IMR-90 (cell line): Measurements from ENCODE around the gene ULK2.

Experiments
- CEBPB ChIP-seq: IDR thresholded peaks from 2 replicates; pipeline ENCODE4 v1.6.1; 2012; ENCODE audit warnings: low read depth, low read length, improper control_type of control experiment
- CHD1 ChIP-seq: IDR thresholded peaks from 2 replicates; pipeline ENCODE4 v1.6.1; 2012; ENCODE audit warnings: low read depth, low read length, improper control_type of control experiment
- CTCF ChIP-seq: conservative IDR thresholded peaks from 2 replicates; pipeline ENCODE4 v1.5.1; 2012; ENCODE audit warnings: mild to moderate bottlenecking, low read depth, low read length, improper control_type of control experiment
- FOS ChIP-seq: fragments of 150-350 bp; IDR thresholded peaks from 2 replicates; pipeline ENCODE4 v1.6.1; 2016; ENCODE audit warnings: low read depth, low read length
- MAFK ChIP-seq: IDR thresholded peaks from 2 replicates; pipeline ENCODE4 v1.6.1; 2012; ENCODE audit warnings: low read depth, low read length, improper control_type of control experiment
- POLR2A ChIP-seq: IDR thresholded peaks from 2 replicates; pipeline ENCODE4 v1.6.1; 2012; ENCODE audit warnings: mild to moderate bottlenecking, low read depth, low read length
- RAD21 ChIP-seq: IDR thresholded peaks from 2 replicates; pipeline ENCODE4 v1.6.1; 2012; ENCODE audit warnings: low read length, improper control_type of control experiment
- RCOR1 ChIP-seq: IDR thresholded peaks from 2 replicates; pipeline ENCODE4 v1.6.1; 2012; ENCODE audit warnings: mild to moderate bottlenecking, low read length, improper control_type of control experiment; ENCODE audit not compliant: insufficient replicate concordance
- RFX5 ChIP-seq: IDR thresholded peaks from 2 replicates; pipeline ENCODE4 v1.8.0; 2012; ENCODE audit warnings: low read depth, mild to moderate bottlenecking, low read length, moderate library complexity
- SMC3 ChIP-seq: fragments of 150-350 bp; IDR thresholded peaks from 2 replicates; pipeline ENCODE4 v1.6.1; 2016; ENCODE audit warnings: low read depth, mild to moderate bottlenecking, antibody characterized with exemption, low read length, moderate library complexity
- USF2 ChIP-seq: fragments of 150-350 bp; IDR thresholded peaks from 2 replicates; pipeline ENCODE4 v1.6.1; 2017; ENCODE audit warnings: mild to moderate bottlenecking, antibody characterized with exemption, low read length, low read depth

- no peak for TF ChIP-seq CHD1
- TF ChIP-seq POLR2A = no peak
- no peak for TF ChIP-seq CTCF
- no peak for TF ChIP-seq USF2
- no peak for TF ChIP-seq RCOR1
- TF ChIP-seq MAFK = no peak
- no peak for TF ChIP-seq RFX5
- no peak for TF ChIP-seq RAD21
- no peak for TF ChIP-seq CEBPB
- no peak for TF ChIP-seq SMC3
- no peak for TF ChIP-seq FOS
These were observed 43.3 kb upstream of the ULK2 start for GRCh38 chr17:19911033-19911432.
